Breast epithelium (tissue), 3 donors: ENCODE measurements around the gene C22orf15.

Experiments used
- POLR2A ChIP-seq: fragments of 450-650 bp; IDR thresholded peaks from one replicate; pipeline ENCODE4 v1.6.1; 2016; ENCODE audit warnings: antibody characterized with exemption, mild to moderate bottlenecking, moderate library complexity
- POLR2AphosphoS5 ChIP-seq, 3 donors: sonication (generic); formaldehyde crosslinking; IDR thresholded peaks; one replicate each; pipeline ENCODE4 v1.6.1; 2017; ENCODE audit warnings: antibody characterized with exemption in 3 of 3
- TF ChIP-seq, protein P1 (sequence below), 3 donors: fragments of 450-650 bp; IDR thresholded peaks; one replicate each; pipeline ENCODE4 v1.5.1; 2016 to 2017; ENCODE audit warnings: antibody characterized with exemption in 3 of 3, mild to moderate bottlenecking in 3 of 3, moderate library complexity in 3 of 3

DNA sequence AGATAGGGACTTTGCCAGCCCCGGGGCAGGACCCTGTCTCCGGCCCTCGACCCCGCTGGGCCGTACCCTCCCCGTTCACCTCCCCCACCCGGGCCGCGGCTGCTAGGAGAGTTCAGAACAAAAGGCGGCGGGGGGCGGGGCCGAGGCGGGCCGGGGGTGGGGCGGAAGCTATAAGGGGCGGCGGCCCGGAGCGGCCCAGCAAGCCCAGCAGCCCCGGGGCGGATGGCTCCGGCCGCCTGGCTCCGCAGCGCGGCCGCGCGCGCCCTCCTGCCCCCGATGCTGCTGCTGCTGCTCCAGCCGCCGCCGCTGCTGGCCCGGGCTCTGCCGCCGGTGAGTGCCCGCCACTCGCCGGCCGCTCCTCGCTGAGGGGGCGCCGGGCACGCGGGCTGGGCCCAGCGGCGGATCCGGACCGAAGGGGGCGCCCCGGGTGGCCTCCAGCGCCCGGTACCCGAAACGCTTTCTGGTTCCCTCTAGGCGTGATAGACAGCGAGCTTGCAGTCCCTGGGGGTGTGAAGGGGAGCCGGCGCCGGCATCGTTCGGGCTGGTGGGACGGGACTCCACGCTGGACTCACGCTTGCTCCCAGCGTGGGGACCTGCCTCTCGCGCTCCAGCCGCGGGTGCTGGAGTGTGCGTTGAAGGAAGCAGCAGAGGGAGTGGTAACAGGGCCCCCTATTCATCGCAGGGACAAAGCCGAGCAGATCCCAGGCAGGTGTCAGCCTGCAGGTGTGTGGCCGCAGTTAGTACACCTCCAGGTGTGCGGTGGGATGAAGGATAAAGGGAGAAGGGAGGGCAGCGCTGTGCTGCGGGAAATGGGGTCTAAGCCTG is 10.1 kb downstream of the C22orf15 start, which contains the start of gene MMP11:
- TF ChIP-seq, protein P1, sequence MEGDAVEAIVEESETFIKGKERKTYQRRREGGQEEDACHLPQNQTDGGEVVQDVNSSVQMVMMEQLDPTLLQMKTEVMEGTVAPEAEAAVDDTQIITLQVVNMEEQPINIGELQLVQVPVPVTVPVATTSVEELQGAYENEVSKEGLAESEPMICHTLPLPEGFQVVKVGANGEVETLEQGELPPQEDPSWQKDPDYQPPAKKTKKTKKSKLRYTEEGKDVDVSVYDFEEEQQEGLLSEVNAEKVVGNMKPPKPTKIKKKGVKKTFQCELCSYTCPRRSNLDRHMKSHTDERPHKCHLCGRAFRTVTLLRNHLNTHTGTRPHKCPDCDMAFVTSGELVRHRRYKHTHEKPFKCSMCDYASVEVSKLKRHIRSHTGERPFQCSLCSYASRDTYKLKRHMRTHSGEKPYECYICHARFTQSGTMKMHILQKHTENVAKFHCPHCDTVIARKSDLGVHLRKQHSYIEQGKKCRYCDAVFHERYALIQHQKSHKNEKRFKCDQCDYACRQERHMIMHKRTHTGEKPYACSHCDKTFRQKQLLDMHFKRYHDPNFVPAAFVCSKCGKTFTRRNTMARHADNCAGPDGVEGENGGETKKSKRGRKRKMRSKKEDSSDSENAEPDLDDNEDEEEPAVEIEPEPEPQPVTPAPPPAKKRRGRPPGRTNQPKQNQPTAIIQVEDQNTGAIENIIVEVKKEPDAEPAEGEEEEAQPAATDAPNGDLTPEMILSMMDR (IDR thresholded peaks at IDR 0.05): no peak
- no peak for TF ChIP-seq POLR2A
- TF ChIP-seq POLR2AphosphoS5 (IDR thresholded peaks at IDR 0.05): no peak
